ENCODE results near the gene CREB3L2. TPM values are rescaled to one million over a fixed set of nuclear protein-coding genes. Genes with fewer than 3 reads are reported as not detected.
A peak's percentile ranks its signal among the peaks of the same experiment; 100 is the strongest.

The CREB3L2 gene
- total RNA-seq, 1 experiment from 2014 or later, result 60.6 TPM

DNA sequence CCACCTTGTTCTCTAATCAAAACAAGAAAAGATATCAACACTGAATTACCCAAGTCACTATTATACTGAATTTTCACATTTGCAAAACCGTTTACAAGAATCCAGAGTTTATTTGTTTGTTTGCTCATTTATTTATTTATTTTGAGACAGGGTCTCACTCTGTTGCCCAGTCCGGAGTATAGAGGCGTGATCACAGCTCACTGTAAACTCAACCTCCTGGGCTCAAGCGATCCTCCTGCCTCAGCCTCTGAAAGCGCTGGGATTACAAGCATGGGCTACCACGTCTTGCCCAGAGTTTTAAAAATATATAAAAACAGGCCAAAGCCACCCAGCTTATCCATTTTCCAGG, 8.5 kb downstream of the CREB3L2 start (continued):
- TF ChIP-seq, protein P1, sequence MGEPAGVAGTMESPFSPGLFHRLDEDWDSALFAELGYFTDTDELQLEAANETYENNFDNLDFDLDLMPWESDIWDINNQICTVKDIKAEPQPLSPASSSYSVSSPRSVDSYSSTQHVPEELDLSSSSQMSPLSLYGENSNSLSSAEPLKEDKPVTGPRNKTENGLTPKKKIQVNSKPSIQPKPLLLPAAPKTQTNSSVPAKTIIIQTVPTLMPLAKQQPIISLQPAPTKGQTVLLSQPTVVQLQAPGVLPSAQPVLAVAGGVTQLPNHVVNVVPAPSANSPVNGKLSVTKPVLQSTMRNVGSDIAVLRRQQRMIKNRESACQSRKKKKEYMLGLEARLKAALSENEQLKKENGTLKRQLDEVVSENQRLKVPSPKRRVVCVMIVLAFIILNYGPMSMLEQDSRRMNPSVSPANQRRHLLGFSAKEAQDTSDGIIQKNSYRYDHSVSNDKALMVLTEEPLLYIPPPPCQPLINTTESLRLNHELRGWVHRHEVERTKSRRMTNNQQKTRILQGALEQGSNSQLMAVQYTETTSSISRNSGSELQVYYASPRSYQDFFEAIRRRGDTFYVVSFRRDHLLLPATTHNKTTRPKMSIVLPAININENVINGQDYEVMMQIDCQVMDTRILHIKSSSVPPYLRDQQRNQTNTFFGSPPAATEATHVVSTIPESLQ (CRISPR knock-in tag; IDR thresholded peaks at IDR 0.05), result no peak
- no peak for TF ChIP-seq IRF2 (CRISPR knock-in tag; IDR thresholded peaks at IDR 0.05; ENCODE audit: borderline replicate concordance, low read depth)

DNA sequence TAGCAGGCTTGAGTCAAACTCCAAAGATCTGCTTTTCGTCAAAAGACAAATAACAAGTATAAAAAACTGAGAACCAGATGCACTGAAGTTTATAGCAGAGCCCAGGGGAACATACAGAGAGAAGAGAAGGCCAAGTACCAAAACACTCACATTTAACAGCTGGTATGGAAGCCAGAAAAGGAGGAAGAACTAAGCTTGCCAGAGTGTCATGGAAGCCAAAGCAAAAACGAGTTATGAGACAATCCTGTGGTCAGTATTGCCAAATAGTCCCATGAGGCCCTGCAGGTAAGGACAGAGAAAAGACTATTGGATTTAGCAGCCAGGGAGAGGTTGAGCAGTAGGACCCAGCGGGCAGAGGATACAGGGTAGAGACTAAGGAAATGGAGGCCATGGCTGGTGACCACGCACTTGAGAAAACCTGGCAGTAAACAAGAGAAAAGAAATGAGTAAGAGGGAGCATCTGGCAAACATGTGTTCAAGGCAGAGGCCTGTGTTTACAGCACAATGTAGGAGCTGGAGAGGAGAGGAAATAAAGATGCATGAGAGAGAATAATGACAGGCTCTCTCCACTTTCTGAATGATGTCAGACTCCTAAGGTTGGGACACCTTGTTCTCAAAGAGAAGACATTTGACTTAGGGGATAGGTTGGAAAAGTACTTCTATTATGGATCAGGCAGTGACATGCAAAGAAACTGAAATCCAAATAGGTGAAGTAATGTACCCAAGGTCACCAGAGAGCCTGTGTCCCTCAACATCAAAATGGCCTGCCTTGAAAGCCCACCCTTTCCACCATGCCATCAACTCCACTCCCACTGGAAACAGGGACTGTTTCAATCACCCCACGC, 9.1 kb downstream of the CREB3L2 start:
- Mint-ChIP-seq H3K27ac (peak overlapping the region; percentile 71; the same call in 1 of the 2 replicates), H3K4me3 (no peak overlapping the region), H3K9me3 (peaks cover 7% of the 10 kb centered on the region), H3K27me3 (ENCODE audit: low read depth) (no peaks in the 10 kb centered on the region), H3K36me3 (peaks cover 21% of the 10 kb centered on the region), H3K4me1 (peaks cover 33% of the 10 kb centered on the region)
- TF ChIP-seq IRF2 (CRISPR knock-in tag; IDR thresholded peaks at IDR 0.05; ENCODE audit: borderline replicate concordance, low read depth), result no peak
- TF ChIP-seq, protein P2, sequence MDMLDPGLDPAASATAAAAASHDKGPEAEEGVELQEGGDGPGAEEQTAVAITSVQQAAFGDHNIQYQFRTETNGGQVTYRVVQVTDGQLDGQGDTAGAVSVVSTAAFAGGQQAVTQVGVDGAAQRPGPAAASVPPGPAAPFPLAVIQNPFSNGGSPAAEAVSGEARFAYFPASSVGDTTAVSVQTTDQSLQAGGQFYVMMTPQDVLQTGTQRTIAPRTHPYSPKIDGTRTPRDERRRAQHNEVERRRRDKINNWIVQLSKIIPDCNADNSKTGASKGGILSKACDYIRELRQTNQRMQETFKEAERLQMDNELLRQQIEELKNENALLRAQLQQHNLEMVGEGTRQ (CRISPR knock-in tag; IDR thresholded peaks at IDR 0.05), result no peak
- TF ChIP-seq TEAD4 (CRISPR knock-in tag; IDR thresholded peaks at IDR 0.05), result no peak
- TF ChIP-seq ZNF671 (CRISPR knock-in tag; IDR thresholded peaks at IDR 0.05), result no peak
- no peak for TF ChIP-seq FOXK1 (CRISPR knock-in tag; IDR thresholded peaks at IDR 0.05)
- TF ChIP-seq, protein P1 (CRISPR knock-in tag; IDR thresholded peaks at IDR 0.05), result no peak
- no peak for TF ChIP-seq SOX15 (CRISPR knock-in tag; IDR thresholded peaks at IDR 0.05)
- TF ChIP-seq, protein P3, sequence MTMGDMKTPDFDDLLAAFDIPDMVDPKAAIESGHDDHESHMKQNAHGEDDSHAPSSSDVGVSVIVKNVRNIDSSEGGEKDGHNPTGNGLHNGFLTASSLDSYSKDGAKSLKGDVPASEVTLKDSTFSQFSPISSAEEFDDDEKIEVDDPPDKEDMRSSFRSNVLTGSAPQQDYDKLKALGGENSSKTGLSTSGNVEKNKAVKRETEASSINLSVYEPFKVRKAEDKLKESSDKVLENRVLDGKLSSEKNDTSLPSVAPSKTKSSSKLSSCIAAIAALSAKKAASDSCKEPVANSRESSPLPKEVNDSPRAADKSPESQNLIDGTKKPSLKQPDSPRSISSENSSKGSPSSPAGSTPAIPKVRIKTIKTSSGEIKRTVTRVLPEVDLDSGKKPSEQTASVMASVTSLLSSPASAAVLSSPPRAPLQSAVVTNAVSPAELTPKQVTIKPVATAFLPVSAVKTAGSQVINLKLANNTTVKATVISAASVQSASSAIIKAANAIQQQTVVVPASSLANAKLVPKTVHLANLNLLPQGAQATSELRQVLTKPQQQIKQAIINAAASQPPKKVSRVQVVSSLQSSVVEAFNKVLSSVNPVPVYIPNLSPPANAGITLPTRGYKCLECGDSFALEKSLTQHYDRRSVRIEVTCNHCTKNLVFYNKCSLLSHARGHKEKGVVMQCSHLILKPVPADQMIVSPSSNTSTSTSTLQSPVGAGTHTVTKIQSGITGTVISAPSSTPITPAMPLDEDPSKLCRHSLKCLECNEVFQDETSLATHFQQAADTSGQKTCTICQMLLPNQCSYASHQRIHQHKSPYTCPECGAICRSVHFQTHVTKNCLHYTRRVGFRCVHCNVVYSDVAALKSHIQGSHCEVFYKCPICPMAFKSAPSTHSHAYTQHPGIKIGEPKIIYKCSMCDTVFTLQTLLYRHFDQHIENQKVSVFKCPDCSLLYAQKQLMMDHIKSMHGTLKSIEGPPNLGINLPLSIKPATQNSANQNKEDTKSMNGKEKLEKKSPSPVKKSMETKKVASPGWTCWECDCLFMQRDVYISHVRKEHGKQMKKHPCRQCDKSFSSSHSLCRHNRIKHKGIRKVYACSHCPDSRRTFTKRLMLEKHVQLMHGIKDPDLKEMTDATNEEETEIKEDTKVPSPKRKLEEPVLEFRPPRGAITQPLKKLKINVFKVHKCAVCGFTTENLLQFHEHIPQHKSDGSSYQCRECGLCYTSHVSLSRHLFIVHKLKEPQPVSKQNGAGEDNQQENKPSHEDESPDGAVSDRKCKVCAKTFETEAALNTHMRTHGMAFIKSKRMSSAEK (CRISPR knock-in tag; IDR thresholded peaks at IDR 0.05; ENCODE audit: borderline replicate concordance), result no peak
- no peak for TF ChIP-seq ZNF138 (CRISPR knock-in tag; conservative IDR thresholded peaks at IDR 0.05)
- TF ChIP-seq, protein P4, sequence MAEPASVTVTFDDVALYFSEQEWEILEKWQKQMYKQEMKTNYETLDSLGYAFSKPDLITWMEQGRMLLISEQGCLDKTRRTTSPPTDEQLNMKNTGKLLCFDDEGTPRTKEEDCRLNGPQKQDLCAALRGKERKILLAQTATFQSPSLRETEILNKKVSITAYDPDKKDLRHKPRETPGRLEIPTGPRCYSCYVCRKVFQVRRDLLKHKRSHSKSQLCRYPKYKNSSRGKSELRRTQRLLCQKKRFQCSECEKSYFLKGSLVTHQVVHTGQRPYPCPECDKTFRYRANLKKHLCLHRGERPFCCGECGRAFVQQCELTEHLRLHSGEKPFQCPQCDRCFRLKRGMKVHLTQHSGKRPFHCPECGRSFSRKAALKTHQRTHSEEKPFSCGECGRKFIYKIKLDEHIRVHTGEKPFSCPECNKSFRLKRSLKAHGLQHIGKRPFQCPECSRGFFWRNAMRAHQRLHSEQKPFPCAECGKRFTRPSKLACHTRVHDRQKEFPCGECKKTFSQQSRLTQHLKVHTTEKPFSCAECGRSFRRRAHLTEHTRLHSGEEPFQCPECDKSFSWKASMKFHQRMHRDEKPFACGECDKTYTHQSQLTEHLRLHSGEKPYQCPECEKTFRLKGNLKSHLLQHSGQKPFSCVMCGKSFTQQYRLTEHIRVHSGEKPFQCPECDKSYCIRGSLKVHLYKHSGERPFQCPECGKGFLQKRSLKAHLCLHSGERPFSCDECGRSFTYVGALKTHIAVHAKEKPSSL (CRISPR knock-in tag; conservative IDR thresholded peaks at IDR 0.05), result no peak
- TF ChIP-seq RELA (CRISPR knock-in tag; IDR thresholded peaks at IDR 0.05; ENCODE audit: borderline replicate concordance), result no peak
- no peak for TF ChIP-seq ZNF219 (CRISPR knock-in tag; IDR thresholded peaks at IDR 0.05; ENCODE audit: borderline replicate concordance)
- TF ChIP-seq TCF7 (CRISPR knock-in tag; IDR thresholded peaks at IDR 0.05; ENCODE audit: low read depth), result no peak
- no peak for TF ChIP-seq OVOL2 (CRISPR knock-in tag; IDR thresholded peaks at IDR 0.05; ENCODE audit: borderline replicate concordance)
- no peak for TF ChIP-seq ZBTB21 (CRISPR knock-in tag; IDR thresholded peaks at IDR 0.05; ENCODE audit: borderline replicate concordance)
- TF ChIP-seq, protein P5, sequence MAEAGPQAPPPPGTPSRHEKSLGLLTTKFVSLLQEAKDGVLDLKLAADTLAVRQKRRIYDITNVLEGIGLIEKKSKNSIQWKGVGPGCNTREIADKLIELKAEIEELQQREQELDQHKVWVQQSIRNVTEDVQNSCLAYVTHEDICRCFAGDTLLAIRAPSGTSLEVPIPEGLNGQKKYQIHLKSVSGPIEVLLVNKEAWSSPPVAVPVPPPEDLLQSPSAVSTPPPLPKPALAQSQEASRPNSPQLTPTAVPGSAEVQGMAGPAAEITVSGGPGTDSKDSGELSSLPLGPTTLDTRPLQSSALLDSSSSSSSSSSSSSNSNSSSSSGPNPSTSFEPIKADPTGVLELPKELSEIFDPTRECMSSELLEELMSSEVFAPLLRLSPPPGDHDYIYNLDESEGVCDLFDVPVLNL (CRISPR knock-in tag; IDR thresholded peaks at IDR 0.05; ENCODE audit: borderline replicate concordance, low read depth), result no peak
- no peak for TF ChIP-seq JAZF1 (CRISPR knock-in tag; IDR thresholded peaks at IDR 0.05)
- TF ChIP-seq MXD4 (CRISPR knock-in tag; IDR thresholded peaks at IDR 0.05; ENCODE audit: borderline replicate concordance), result no peak
- TF ChIP-seq FOXP1 (CRISPR knock-in tag; IDR thresholded peaks at IDR 0.05; ENCODE audit: borderline replicate concordance), result no peak
- no peak for TF ChIP-seq ETV6 (CRISPR knock-in tag; IDR thresholded peaks at IDR 0.05)
- POLR2A ChIA-PET, result no interaction called here
- DNase-seq (ENCODE audit: low spot score) (no peak), ATAC-seq (peak; percentile 24; the same call in 1 of the 2 replicates)
- CTCF ChIA-PET, result interaction anchor here (1.1 to 1.2 kb wide), 2 partner anchors 10 to 366 kb away, joined by 3 to 5 read pairs; no protein-coding TSS in a partner anchor
